ENCODE results near the gene IGF2BP2.

Gene IGF2BP2

GRCh38 chr3:185631508-185632206, 193.2 kb downstream of the IGF2BP2 start:
- DNase-seq = no peak

GRCh38 chr3:185631108-185631507, 193.7 kb downstream of the IGF2BP2 start:
- no peak for DNase-seq

GRCh38 chr3:185630182-185630622, 194.6 kb downstream of the IGF2BP2 start:
- peak; percentile 51 for DNase-seq

GRCh38 chr3:185629554-185630181, 195.2 kb downstream of the IGF2BP2 start:
- peak; percentile 51 for DNase-seq

GRCh38 chr3:185625784-185626183, 199.1 kb downstream of the IGF2BP2 start:
- DNase-seq = no peak

GRCh38 chr3:185623939-185624665, 200.7 kb downstream of the IGF2BP2 start:
- DNase-seq = no peak

GRCh38 chr3:185613016-185613415, 211.8 kb downstream of the IGF2BP2 start:
- DNase-seq = no peak

GRCh38 chr3:185606196-185606595, 218.6 kb downstream of the IGF2BP2 start:
- DNase-seq = no peak

- no peak for DNase-seq
These were observed 219.3 kb downstream of the IGF2BP2 start for GRCh38 chr3:185605566-185605965.

GRCh38 chr3:185595526-185595925, 229.3 kb downstream of the IGF2BP2 start:
- DNase-seq = no peak

- DNase-seq = no peak
These were observed 230.8 kb downstream of the IGF2BP2 start for GRCh38 chr3:185594073-185594472.
